Measurements from ENCODE around the gene ABT1. TPM values are rescaled to one million over a fixed set of nuclear protein-coding genes. Genes with fewer than 3 reads are reported as not detected.
A peak's percentile ranks its signal among the peaks of the same experiment; 100 is the strongest.
"Not testable (repeated sequence)": the region's sequence is repeated elsewhere in the genome, so short reads cannot be mapped to it uniquely, and the experiment has no call there.

ABT1 gene
- 10 to 100 TPM; 20.9 to 21.8 TPM for total RNA-seq

DNA sequence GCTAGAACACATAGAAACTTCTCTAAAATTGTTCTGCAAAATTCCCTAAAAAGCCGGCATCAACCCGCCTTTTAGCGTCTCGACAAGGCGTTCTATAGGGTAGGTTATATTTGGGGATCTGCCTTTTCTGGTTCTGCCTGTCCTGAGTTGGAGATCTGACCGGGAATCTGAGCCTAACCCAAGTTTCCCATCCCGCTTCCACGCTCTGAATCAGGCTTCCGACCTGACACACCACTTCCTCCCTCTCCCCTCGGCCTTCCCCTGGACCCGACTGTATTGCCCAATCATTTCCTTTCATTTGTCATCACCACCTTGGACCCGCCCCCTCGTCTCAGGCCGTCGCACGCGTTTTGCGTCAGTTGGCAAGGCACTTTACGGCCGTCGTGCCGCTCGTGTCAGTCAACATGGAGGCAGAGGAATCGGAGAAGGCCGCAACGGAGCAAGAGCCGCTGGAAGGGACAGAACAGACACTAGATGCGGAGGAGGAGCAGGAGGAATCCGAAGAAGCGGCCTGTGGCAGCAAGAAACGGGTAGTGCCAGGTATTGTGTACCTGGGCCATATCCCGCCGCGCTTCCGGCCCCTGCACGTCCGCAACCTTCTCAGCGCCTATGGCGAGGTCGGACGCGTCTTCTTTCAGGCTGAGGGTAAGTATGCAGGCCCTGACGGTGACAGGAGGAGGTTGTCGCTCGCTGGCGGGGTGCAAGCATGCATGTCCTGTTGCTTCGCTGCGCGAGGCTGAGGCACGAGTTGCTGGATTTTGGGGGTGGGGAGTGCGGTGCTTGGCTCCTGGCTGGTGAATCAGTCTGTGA is at the start of gene ABT1:
Gene ABT1, plus strand, starts transcription at position 375 of the 810 bp plus-strand sequence. Its CDS starts 30 bp downstream, at position 405.
- Mint-ChIP-seq H3K4me1 (ENCODE audit: low read depth) (peaks cover 47% of the 10 kb centered on the region), H3K27ac (no peak within 1 kb of the TSS), H3K4me3 (no peak within 1 kb of the TSS), H3K27me3 (ENCODE audit: low read depth) (peaks cover 15% of the 10 kb centered on the region), H3K9me3 (no peaks in the 10 kb centered on the region), H3K36me3 (ENCODE audit: insufficient read depth in 2 of 2) (peaks cover 4 to 11% of the 10 kb centered on the region in 2 donors)
- ATAC-seq (replicated peaks in 1 of 2) (peak; percentile 77 to 78), DNase-seq (peak; percentile 96)

DNA sequence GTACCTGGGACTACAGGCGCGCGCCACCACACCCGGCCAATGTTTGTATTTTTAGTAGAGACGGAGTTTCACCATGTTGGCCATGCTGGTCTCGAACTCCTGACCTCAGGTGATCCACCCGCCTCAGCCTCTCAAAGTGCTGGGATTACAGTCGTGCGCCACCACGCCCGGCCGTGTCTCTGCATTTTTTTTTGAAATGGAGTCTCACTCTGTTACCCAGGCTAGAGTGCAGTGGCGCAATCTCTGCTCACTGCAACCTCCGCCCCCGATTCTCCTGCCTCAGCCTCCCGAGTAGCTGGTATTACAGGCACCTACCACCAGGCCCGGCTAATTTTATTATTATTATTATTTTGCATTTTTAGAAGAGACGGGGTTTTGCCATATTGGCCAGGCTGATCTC is 49.4 kb upstream of the ABT1 start:
- H3K4me3 Mint-ChIP-seq; H3K27ac Mint-ChIP-seq; H3K36me3 Mint-ChIP-seq (ENCODE audit: insufficient read depth in 2 of 2); H3K27me3 Mint-ChIP-seq (ENCODE audit: low read depth); DNase-seq; ATAC-seq (replicated peaks in 1 of 2); H3K9me3 Mint-ChIP-seq: not testable (repeated sequence)
- H3K4me1 Mint-ChIP-seq (ENCODE audit: low read depth) = peaks cover 21% of the 10 kb centered on the region

DNA sequence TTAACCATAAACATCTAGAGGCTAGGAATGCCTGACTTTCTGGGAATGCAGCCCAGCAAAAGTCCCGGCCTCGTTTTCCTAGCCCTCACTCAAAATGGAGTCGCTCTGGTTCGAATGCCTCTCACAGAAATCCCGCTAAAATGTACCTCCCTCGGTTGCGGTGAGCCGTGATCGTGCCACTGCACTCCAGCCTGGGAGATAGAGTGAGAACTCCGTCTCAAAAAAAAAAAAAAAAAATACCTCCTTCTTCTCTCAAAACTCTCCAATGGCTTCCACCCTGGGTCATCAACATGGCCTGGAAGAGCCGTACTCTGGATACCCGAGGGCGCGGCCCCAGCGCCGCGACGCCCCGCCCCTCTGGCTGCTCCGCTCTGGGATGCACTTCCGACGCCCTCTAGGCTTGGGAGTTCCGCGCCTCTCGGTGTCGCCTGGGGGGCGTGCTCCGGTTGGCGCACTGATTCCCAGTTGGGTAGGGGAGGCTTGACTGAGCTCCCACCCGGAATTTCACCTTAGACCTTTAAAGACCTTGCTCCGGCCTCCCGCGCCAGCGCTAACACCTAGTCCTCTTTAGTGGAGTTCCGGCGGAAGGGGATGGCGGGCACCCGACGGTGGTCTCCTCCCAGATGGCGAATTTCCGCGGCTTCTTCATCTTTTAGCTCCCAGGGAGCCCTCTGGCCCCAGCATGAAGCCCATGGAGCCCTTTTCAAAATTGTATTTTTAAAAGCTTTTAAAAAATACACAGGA is 46.3 kb upstream of the ABT1 start:
- H3K27ac Mint-ChIP-seq = peak overlapping the region; percentile 92
- H3K9me3 Mint-ChIP-seq = no peaks in the 10 kb centered on the region
- peak; percentile 59 to 73 for DNase-seq
- peaks cover 15% of the 10 kb centered on the region for H3K4me1 Mint-ChIP-seq (ENCODE audit: low read depth)
- H3K36me3 Mint-ChIP-seq (ENCODE audit: insufficient read depth in 2 of 2) = peaks cover 2% of the 10 kb centered on the region in 2 donors
- H3K27me3 Mint-ChIP-seq (ENCODE audit: low read depth) = no peaks in the 10 kb centered on the region
- H3K4me3 Mint-ChIP-seq = peak overlapping the region in 1 of 2 donors; percentile 95
- peak; percentile 44 to 67 for ATAC-seq (replicated peaks in 1 of 2)

DNA sequence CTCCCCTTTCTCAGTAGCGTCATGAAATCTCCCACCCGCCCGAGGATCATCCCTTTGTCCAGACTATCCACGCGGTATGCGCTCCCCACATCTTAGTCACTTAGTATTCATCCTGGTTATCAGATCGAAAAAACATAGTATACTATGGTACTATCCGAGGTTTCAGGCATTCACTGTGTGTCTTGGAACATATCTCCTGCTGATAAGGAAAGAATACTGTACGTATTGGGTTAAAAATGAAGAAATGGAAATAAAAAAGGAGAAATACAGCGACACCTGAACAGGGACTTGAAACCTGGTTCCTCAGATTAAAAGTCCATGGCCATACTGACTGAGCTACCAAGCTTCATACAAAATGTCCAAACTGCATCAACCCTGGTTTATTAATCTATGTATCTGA is 44.5 kb upstream of the ABT1 start:
- Mint-ChIP-seq H3K36me3 (ENCODE audit: insufficient read depth in 2 of 2) (peaks cover 0 to 2% of the 10 kb centered on the region in 2 donors), H3K4me1 (ENCODE audit: low read depth) (peaks cover 18% of the 10 kb centered on the region), H3K9me3 (no peaks in the 10 kb centered on the region), H3K27ac (no peak overlapping the region), H3K27me3 (ENCODE audit: low read depth) (no peaks in the 10 kb centered on the region), H3K4me3 (no peak overlapping the region)
- ATAC-seq (replicated peaks in 1 of 2) = no peak
- no peak for DNase-seq

DNA sequence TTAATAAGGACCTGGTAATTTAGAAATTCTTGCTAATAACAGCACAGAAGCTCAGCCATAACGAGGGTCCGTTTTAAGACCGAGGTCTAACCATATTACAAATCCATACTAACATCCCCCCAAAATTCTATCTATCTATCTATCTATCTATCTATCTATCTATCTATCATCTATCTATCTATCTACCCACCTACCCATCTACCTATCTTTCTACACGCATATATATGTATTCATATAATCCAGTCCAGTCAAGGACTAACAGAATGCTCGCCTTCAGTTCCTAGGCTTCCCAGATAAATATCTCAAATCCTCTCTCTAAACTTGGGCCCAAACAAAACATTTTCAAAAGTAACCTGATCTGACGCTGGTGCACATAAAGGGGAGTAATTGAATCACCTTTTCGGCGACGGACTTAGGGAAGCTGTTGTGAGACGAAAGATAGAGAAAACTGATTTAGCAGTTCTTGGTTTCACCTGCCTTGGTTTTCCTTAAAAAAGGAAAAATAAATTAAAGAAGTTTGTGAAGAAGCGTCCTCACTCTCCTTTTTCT is 44.0 kb upstream of the ABT1 start:
- H3K27me3 Mint-ChIP-seq (ENCODE audit: low read depth) = no peaks in the 10 kb centered on the region
- peaks cover 18% of the 10 kb centered on the region for H3K4me1 Mint-ChIP-seq (ENCODE audit: low read depth)
- no peak overlapping the region for H3K4me3 Mint-ChIP-seq
- no peaks in the 10 kb centered on the region for H3K9me3 Mint-ChIP-seq
- ATAC-seq (replicated peaks in 1 of 2) (no peak), DNase-seq (no peak)
- H3K36me3 Mint-ChIP-seq (ENCODE audit: insufficient read depth in 2 of 2) = peaks cover 0 to 2% of the 10 kb centered on the region in 2 donors
- H3K27ac Mint-ChIP-seq = no peak overlapping the region

DNA sequence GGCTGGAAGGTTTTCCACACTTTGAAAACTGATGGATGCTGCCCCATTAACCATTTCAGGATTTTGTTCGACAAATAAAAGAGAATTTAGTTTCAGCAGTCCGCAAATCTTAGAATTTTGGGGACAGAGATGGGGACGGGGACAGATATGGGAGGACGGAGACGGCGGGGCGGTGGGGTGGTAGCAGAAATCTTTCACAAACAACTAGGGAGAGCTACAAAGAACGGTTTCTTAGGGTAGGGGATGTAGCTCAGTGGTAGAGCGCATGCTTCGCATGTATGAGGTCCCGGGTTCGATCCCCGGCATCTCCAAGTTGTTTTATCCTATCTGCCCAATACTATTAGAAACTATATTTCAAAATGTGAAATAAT is 43.5 kb upstream of the ABT1 start:
- DNase-seq (peak; percentile 79 to 84), ATAC-seq (replicated peaks in 1 of 2) (peak; percentile 63 to 67)
- H3K4me1 Mint-ChIP-seq (ENCODE audit: low read depth) = peaks cover 18% of the 10 kb centered on the region
- no peak overlapping the region for H3K4me3 Mint-ChIP-seq
- no peaks in the 10 kb centered on the region for H3K9me3 Mint-ChIP-seq
- H3K27me3 Mint-ChIP-seq (ENCODE audit: low read depth) = no peaks in the 10 kb centered on the region
- H3K36me3 Mint-ChIP-seq (ENCODE audit: insufficient read depth in 2 of 2) = no peaks in the 10 kb centered on the region
- H3K27ac Mint-ChIP-seq = no peak overlapping the region

DNA sequence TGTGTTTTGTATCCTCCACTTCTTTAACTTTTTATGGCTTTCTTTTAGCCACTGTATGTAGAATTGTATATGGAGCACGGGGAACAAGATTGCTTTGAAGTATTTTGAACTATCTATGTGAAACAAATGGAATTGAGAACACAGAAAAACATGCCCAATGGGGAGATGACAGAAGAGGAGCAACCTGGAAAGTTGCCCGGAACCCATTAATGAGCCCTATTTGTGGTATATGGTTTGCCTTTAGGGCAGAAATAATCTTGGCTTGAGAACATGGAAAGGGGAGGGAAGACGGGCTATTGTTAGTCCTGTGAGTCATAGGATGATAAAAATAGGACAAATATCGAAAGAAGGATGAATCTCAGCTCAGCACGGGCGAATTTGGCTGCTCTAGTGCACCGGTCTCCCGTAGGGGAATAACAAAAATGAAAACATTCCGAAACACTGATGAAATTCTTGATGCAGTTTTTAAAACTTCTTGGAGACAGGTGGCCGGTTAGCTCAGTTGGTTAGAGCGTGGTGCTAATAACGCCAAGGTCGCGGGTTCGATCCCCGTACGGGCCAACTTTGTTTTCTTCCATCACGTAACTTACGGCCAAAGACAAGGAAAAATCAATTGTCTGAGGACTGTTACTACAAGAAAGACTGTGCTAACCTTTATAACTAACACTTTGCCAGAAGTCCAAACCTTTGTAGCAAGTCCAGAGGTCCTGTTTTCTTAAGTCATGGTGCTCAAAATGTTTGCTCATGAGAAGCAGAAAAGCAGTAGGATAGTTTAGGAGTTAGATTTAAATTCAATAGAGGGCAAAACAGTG is 42.9 kb upstream of the ABT1 start:
- ATAC-seq (replicated peaks in 1 of 2) (peak; percentile 63 to 73), DNase-seq (peak; percentile 77 to 85)
- Mint-ChIP-seq H3K27ac (no peak overlapping the region), H3K9me3 (no peaks in the 10 kb centered on the region), H3K36me3 (ENCODE audit: insufficient read depth in 2 of 2) (no peaks in the 10 kb centered on the region), H3K27me3 (ENCODE audit: low read depth) (no peaks in the 10 kb centered on the region), H3K4me1 (ENCODE audit: low read depth) (peaks cover 18% of the 10 kb centered on the region), H3K4me3 (no peak overlapping the region)

DNA sequence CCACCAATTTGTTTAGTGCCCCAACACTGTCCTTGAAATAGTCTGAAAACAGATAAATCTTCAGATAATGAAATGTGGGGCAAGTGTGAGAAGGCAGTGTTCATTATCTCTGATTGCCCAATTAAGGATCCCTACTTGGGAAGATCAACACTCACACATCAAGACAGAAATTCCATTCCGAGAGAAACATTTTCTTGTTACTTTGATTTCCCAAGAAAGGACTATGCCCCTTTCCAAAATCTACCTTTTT is 42.4 kb upstream of the ABT1 start:
- no peak for ATAC-seq (replicated peaks in 1 of 2)
- no peak overlapping the region for H3K27ac Mint-ChIP-seq

DNA sequence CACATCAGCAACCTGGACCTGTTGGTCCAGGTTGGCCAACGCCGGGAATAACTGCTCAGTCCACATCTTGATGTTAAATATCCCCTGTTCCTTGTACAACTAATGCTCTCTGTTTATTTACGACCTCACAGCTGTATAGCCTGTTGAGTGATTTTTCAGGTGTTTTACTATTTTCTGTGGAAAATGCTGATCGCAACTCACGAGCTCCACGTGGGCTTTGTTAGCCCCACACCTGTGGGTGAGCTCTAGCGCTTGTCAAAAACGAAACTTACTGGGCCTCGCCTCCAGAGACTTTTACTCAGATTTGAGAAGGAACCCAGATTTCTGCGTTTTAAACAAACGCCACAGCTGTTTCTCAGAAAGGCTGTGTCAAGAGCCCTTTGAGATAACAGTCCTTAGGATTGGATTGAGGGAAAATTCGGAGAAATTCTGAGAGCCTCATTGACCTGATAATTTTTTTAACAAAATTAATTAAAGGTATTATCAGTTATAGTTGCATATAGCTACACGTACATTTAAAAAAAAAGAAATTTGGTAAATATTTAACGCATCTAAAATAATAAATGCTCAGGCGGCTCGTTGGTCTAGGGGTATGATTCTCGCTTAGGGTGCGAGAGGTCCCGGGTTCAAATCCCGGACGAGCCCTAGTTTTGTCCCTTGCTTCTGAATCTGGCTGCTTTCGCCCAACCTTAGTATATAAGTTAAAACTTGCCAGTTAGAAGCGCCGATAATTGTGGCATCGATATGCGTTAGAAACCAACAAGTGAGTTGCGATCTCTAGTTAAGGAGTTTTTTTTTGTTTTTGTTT is 41.9 kb upstream of the ABT1 start:
- no peaks in the 10 kb centered on the region for H3K9me3 Mint-ChIP-seq
- H3K36me3 Mint-ChIP-seq (ENCODE audit: insufficient read depth in 2 of 2) = no peaks in the 10 kb centered on the region
- peak overlapping the region in 1 of 2 donors; percentile 88 for H3K4me3 Mint-ChIP-seq
- no peaks in the 10 kb centered on the region for H3K27me3 Mint-ChIP-seq (ENCODE audit: low read depth)
- no peak overlapping the region for H3K27ac Mint-ChIP-seq
- DNase-seq = peak; percentile 51 to 65
- H3K4me1 Mint-ChIP-seq (ENCODE audit: low read depth) = peaks cover 18% of the 10 kb centered on the region
- peak; percentile 18 to 28 for ATAC-seq (replicated peaks in 1 of 2)

More for the DNA sequence above, 42.4 kb upstream of the ABT1 start:
- H3K4me1 Mint-ChIP-seq (ENCODE audit: low read depth) = peaks cover 18% of the 10 kb centered on the region
- no peaks in the 10 kb centered on the region for H3K36me3 Mint-ChIP-seq (ENCODE audit: insufficient read depth in 2 of 2)
- H3K4me3 Mint-ChIP-seq = no peak overlapping the region
- H3K9me3 Mint-ChIP-seq = no peaks in the 10 kb centered on the region
- no peaks in the 10 kb centered on the region for H3K27me3 Mint-ChIP-seq (ENCODE audit: low read depth)
- no peak for DNase-seq

DNA sequence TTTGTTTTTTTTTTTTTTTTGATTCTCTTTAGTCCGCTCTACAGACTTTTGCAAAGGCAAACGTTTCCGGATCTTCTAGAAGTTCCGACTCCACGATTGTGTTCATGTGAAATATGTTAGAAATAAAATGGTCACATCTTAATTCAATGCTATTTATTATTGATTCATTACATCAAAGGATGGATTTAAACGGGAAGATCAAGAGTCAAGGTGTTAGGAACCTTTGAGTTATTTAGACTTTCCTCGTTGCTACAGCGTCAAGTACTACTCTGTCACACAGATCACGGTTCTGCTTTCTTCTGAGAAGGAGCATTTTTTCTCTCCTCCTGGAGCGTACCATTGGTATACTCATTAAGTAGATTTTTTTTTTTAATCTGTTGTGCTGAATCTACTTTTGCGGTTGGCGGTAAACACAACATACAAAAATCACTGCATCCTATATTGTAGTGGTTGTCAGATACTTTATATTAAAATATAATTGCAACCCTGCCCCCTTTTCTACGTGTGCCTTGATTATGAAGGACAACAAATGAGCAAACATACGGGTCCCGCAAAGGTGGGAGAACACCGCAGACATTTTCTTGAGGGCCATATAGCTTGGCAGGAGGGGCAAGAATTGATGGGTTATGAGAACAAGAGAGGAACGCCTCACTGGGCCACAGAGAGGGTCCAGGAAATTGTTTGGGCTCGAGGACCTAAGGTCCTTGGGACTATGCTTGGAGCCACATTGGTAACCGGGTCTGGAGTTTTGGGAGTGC is 41.1 kb upstream of the ABT1 start:
- Mint-ChIP-seq H3K4me3 (peak overlapping the region; percentile 11 to 88), H3K9me3 (no peaks in the 10 kb centered on the region), H3K27me3 (ENCODE audit: low read depth) (no peaks in the 10 kb centered on the region), H3K27ac (peak overlapping the region; percentile 94), H3K4me1 (ENCODE audit: low read depth) (peaks cover 12% of the 10 kb centered on the region), H3K36me3 (ENCODE audit: insufficient read depth in 2 of 2) (no peaks in the 10 kb centered on the region)
- DNase-seq (no peak), ATAC-seq (replicated peaks in 1 of 2) (no peak)

DNA sequence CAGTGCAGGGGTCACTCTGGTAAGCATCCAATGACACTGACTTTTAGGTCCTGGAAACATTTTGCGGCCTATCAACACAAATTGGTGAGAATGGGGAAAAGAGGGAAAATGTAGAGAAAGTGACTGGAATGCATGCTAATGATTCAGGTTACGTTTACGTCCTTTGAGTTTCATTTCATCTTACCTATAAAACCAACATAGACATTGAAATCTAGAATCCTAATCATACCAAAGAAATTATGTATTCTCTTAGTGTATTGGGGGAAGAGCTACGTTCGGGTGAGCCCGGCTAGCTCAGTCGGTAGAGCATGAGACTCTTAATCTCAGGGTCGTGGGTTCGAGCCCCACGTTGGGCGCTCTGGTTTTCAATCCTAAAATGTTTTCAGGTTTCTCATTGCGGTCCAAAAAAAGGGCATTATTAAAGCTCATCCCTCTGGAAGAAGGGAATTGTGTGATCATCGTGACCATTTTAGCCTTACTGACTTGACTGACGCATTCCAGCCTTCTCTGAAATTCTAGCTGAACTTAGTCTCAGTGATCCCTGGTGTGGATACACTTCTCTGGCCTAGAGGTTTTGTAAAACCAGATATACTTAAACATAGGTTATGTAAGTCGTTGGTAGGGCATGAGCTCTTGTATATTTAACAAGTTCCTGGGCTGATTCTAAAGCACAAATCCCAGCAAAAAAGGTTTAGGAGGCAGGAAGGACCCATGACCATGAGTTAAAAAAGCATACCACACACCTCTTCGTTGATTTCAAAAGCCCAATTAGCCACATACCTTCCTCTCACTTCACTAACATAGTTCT is 40.3 kb upstream of the ABT1 start:
- DNase-seq (peak in 1 of 2 donors; percentile 56), ATAC-seq (replicated peaks in 1 of 2) (peak; percentile 8 to 17)
- Mint-ChIP-seq H3K36me3 (ENCODE audit: insufficient read depth in 2 of 2) (no peaks in the 10 kb centered on the region), H3K9me3 (no peaks in the 10 kb centered on the region), H3K4me3 (peak overlapping the region; percentile 11 to 26), H3K27ac (peak overlapping the region; percentile 94), H3K4me1 (ENCODE audit: low read depth) (peaks cover 6% of the 10 kb centered on the region), H3K27me3 (ENCODE audit: low read depth) (no peaks in the 10 kb centered on the region)

All from activated T-cell treated with anti-CD3 and anti-CD28 coated beads, Interleukin-2, amount 50 U/mL, for 72 hours (primary cell).